D721Med (cell line): Measurements from ENCODE around the gene EEF1AKMT2.

Experiments
- DNase-seq: peaks from one replicate; pipeline ENCODE4 v3.0.0; 2011; ENCODE audit warnings: low spot score; ENCODE audit not compliant: insufficient read length
- FAIRE-seq: peaks from 2 replicates; lab custom pipeline; 2011; peaks lifted over from hg19 to GRCh38; lab: Jason Lieb, UNC
- TF ChIP-seq, protein P1 (sequence below): IDR thresholded peaks from 2 replicates; pipeline ENCODE4 v1.5.1; 2012; ENCODE audit warnings: mild to moderate bottlenecking, control low read depth; ENCODE audit not compliant: insufficient read depth; ENCODE audit errors: missing control alignments

Gene EEF1AKMT2

DNA sequence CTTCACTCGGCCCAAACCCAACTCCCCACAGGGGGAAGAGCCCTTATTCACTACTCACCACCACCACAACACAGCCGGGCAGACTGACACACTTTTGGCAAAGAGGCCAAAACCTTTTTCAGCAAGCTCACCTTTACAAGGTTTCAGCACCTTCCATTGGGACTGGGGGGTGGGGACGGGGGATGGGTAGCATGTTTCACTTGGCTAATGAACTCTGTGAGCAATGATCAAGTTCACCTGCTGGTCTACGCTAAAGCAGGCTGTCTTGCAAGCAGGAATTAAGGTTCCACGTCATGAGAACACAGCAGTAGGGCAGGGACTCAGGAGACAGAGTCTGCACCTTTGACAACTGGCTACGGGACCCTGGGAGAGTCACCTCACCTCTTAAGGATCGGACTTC, 54.5 kb downstream of the EEF1AKMT2 start:
- TF ChIP-seq, protein P1, sequence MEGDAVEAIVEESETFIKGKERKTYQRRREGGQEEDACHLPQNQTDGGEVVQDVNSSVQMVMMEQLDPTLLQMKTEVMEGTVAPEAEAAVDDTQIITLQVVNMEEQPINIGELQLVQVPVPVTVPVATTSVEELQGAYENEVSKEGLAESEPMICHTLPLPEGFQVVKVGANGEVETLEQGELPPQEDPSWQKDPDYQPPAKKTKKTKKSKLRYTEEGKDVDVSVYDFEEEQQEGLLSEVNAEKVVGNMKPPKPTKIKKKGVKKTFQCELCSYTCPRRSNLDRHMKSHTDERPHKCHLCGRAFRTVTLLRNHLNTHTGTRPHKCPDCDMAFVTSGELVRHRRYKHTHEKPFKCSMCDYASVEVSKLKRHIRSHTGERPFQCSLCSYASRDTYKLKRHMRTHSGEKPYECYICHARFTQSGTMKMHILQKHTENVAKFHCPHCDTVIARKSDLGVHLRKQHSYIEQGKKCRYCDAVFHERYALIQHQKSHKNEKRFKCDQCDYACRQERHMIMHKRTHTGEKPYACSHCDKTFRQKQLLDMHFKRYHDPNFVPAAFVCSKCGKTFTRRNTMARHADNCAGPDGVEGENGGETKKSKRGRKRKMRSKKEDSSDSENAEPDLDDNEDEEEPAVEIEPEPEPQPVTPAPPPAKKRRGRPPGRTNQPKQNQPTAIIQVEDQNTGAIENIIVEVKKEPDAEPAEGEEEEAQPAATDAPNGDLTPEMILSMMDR: no peak
- FAIRE-seq: no peak
- no peak for DNase-seq

GRCh38 chr10:124736491-124737136, 55.1 kb downstream of the EEF1AKMT2 start:
- FAIRE-seq (no peak), DNase-seq (no peak)
- TF ChIP-seq, protein P1: no peak

DNA sequence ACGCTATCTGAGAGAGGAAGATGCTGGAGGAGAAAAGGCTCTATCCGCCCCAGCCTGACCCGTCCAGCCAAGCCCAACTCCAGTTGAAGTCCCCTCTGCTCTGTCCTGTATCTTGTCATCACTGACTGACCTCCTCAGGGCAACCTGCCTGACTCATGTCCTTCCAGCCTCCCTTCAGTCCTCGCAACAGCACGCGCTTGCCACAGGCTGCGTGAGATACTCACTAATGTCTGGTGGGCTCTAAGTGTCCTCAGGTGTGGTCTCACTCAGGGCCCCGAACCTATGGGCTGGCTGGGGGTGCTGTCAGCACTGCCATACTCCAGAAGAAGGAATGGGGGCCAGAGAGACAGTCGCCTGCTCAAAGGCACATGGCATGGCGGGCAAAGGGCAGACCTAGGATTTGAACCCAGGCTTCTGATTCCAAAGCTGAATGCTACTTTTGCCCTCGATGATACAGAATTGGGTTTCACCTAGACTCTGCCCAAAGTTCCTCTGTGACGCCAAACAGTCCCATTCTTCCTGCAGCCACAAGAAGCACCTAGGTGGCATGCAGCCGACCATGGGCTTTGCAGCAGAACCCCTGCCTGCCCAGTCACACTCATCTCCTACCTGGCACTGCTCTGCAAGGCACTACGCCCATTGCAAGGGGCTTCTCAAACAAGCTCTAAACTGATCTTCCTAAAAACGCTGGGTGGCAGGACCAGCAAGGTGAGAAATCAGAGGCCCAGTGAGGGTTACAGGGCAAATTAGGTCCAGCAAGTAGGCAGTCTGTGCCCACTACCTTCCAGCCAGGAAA, 56.0 kb downstream of the EEF1AKMT2 start:
- FAIRE-seq (no peak), DNase-seq (no peak)
- TF ChIP-seq, protein P1: no peak

- FAIRE-seq: no peak
- TF ChIP-seq, protein P1: no peak
- no peak for DNase-seq
These were observed 57.1 kb downstream of the EEF1AKMT2 start for GRCh38 chr10:124734311-124735166.

- DNase-seq (no peak), FAIRE-seq (no peak)
These were observed 58.0 kb downstream of the EEF1AKMT2 start for GRCh38 chr10:124733571-124734245.

GRCh38 chr10:124732931-124733570, 58.6 kb downstream of the EEF1AKMT2 start:
- TF ChIP-seq, protein P1: no peak
- FAIRE-seq (no peak), DNase-seq (no peak)

More at GRCh38 chr10:124733571-124734245, 58.0 kb downstream of the EEF1AKMT2 start:
- TF ChIP-seq, protein P1: no peak
